ENCODE results near the gene AHDC1. TPM values are rescaled to one million over a fixed set of nuclear protein-coding genes. Genes with fewer than 3 reads are reported as not detected.

AHDC1 gene
- total and polyA plus RNA-seq, 10 of the 15 experiments (the other 5 are each of a cell fraction or from before 2014, with no cell fraction given), result 0.21 to 13.0 (median 1.4) TPM

- TF ChIP-seq EZH2 (IDR thresholded peaks at IDR 0.05; ENCODE audit: borderline replicate concordance, control insufficient read depth, low read depth, low read length) (no peak), FOXK2 (IDR thresholded peaks at IDR 0.05) (no peak), NBN (IDR thresholded peaks at IDR 0.05) (peak; percentile 73), KDM1A (IDR thresholded peaks at IDR 0.05; ENCODE audit: borderline replicate concordance) (0 out of 2 replicates have a peak, but pooled peaks have one; percentile 52), HSF1 (IDR thresholded peaks at IDR 0.05; ENCODE audit: low read depth, low read length) (no peak), IRF5 (IDR thresholded peaks at IDR 0.05; ENCODE audit: borderline replicate concordance) (no peak), CHD4 (IDR thresholded peaks at IDR 0.05) (no peak), MTA2 (IDR thresholded peaks at IDR 0.05; ENCODE audit: low read depth) (peak; percentile 84; the same call in 1 of the 2 replicates), NR2F1 (conservative IDR thresholded peaks at IDR 0.05) (peak; percentile 95), ZZZ3 (IDR thresholded peaks at IDR 0.05; ENCODE audit: control insufficient read depth, insufficient read length, low read depth) (no peak), GATAD2B (conservative IDR thresholded peaks at IDR 0.05; ENCODE audit: low read depth) (peak; percentile 99), E2F8 (IDR thresholded peaks at IDR 0.05; ENCODE audit: low read depth, partially characterized antibody) (peak; percentile 34), SIN3A (IDR thresholded peaks at IDR 0.05; ENCODE audit: low read depth, low read length) (no peak), STAT3 (IDR thresholded peaks at IDR 0.05; ENCODE audit: low read depth, low read length) (no peak), KLF5 (IDR thresholded peaks at IDR 0.05; ENCODE audit: partially characterized antibody) (no peak), ZNF622 (IDR thresholded peaks at IDR 0.05) (no peak), EED (IDR thresholded peaks at IDR 0.05; ENCODE audit: low read depth) (peak; percentile 89), REST (IDR thresholded peaks at IDR 0.05; ENCODE audit: low read depth, low read length) (no peak), FOS (IDR thresholded peaks at IDR 0.05; ENCODE audit: borderline replicate concordance, extremely low read depth, insufficient read length) (no peak), ZNF384 (IDR thresholded peaks at IDR 0.05; ENCODE audit: borderline replicate concordance, low read depth, low read length) (peak; percentile 35; the same call in 1 of the 2 replicates)
Measured at GRCh38 chr1:27632387-27633297, 28.7 kb upstream of the AHDC1 start (continued).
